HG03457 (cell line): ENCODE results near the gene HIPK3.
"Not testable (repeated sequence)": the region's sequence is repeated elsewhere in the genome, so short reads cannot be mapped to it uniquely, and the experiment has no call there.

ENCODE experiments used
- ATAC-seq: cut with Tn5 transposase; IDR thresholded peaks from one replicate; pipeline ENCODE4 v1.9.1; 2021; ENCODE audit warnings: moderate number of reproducible peaks; ENCODE audit not compliant: unreplicated experiment

The HIPK3 gene

GRCh38 chr11:33347490-33348125, 90.4 kb downstream of the HIPK3 start:
- peak; percentile 97 for ATAC-seq

GRCh38 chr11:33350287-33350686, 93.1 kb downstream of the HIPK3 start:
- ATAC-seq, result no peak

GRCh38 chr11:33358150-33358831, 101.1 kb downstream of the HIPK3 start:
- ATAC-seq, result no peak

DNA sequence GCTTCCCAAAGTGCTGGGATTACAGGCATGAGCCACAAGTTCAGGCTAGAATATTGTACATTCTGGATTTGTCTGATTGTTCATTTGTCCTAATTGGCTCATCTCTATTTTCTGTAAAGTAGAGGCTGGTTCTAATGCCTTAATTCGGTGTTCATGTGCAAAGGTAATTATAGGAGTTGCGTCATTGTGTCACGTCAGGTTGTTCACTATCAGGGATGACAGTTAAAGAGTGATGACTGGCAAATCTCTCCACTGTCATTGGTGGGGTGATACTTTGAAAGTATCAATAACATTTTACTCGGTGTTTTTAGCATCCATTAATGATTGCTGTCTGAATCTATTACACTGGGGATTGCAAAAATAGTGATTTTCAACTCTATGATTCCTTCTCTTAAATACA, 103.5 kb downstream of the HIPK3 start:
- ATAC-seq, result no peak

DNA sequence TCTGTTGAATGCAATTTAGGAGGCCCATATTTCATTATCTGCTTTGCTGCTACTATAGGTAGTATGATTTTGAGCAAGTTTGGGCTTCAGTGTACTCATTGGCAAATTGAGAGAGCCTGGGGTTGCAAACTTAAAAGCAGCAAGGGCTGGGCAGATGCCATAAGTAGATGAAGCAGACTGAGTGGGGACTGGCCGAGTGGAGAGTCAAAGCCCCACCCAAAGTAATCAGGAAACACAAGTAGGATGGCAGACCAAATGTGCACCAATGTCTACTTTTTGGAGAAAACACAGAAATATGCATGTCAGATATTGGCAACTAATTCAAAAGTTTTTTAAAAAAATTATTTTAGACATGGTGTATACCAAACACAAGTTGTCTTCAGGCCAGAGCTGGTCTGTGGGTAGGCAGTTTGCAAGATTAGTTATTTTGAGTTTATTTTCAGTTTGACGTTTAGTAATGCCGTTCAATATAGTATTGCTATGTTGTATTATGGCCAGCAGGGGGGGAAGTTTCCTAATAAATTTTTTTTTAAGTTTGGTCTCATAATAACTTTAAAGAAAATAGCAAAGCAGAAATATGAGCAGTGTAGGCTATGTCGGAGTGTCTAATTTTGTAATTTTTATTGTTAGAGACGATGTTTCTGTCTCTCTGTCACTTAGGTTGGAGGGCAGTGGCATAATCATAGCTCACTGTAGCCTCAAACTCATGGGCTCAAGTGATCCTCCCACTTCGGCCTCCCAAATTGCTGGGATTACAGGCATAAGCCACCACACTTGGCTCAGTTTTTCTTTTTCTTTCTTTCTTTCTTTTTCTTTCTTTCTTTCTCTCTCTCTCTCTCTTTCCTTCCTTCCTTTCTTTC, 105.1 kb downstream of the HIPK3 start:
- ATAC-seq, result no peak

DNA sequence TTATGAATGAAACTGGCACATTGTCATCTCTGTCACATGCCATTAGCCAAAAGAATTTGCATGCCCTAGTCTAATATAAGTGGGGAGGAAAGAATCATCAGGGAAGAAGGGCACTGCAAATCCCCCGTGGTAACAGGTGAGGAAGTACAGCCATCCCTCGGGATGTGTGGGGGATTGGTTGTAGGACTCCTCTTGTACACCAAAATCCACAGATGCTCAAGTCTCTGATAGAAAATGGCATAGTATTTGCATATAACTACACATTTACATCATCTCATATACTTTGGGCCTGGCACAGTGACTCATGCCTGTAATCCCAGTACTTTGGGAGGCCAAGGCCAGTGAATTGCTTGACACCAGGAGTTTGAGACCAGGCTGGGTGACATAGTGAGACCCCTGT, 109.7 kb downstream of the HIPK3 start:
- no peak for ATAC-seq

- ATAC-seq, result not testable (repeated sequence)
Observed at GRCh38 chr11:33368475-33368874, 111.3 kb downstream of the HIPK3 start.

- ATAC-seq, result no peak
Observed at GRCh38 chr11:33368931-33369330, 111.8 kb downstream of the HIPK3 start.

GRCh38 chr11:33373636-33374035, 116.5 kb downstream of the HIPK3 start:
- ATAC-seq, result no peak

DNA sequence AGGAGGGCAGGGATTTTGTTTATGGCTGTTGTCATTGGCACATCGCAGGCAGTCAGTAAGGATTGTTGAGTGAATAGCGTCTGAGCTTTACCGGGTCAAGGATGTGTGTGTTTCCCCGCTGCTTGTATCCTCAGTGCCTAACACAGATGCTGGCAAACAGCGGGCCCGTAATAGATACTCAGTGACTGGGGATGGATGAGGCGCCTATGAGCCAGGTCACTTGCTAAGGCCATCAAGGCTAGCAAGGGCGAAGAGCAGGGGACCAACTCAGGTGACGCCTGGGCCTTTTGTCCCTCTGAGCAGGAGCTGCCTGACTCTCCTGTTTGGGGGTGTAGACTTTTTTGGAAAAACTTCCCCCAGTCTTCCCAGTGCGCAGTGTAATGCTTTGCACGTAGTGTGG, 118.1 kb downstream of the HIPK3 start:
- no peak for ATAC-seq

- no peak for ATAC-seq
Observed at GRCh38 chr11:33375688-33376311, 118.6 kb downstream of the HIPK3 start, which contains the start of gene KIAA1549L. KIAA1549L (plus strand) TSS chr11:33376108.

- no peak for ATAC-seq
Observed at GRCh38 chr11:33376331-33377310, 119.4 kb downstream of the HIPK3 start.

- ATAC-seq, result no peak
Observed at GRCh38 chr11:33377412-33378370, 120.5 kb downstream of the HIPK3 start.

DNA sequence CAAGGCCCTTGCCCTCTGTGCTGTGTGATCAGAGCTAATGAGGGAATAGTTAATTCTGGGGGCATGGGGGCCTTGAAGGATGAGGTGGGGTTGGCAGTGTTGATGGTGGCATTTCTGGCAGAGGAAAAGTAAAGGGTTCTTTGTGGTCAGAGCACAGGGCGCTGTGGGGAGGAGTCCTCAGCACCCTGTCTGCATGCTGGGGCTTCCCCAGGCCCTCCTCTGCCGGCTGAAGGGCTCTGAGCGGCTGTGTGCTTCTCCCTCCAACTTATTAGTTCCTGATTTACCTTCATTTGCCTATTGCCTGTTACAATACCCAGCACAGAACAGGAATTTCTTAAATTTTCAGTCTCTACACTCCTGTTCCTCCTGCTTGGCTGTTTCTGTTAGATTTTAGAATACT, 122.8 kb downstream of the HIPK3 start:
- no peak for ATAC-seq

- no peak for ATAC-seq
Observed at GRCh38 chr11:33383075-33383919, 126.1 kb downstream of the HIPK3 start.

DNA sequence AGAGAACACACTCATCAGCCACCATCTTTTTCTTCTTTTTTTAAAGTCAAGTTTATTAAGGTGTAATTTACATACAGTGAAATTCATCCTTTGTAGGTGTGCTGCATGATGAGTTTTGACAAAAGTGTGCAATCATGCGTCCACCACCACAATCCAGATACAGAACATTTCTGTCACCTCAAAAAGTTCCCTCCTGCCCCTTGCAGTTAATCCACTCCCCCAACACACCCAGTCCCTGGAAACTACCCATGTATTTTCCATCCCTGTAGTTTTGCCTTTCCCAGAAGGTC, 126.7 kb downstream of the HIPK3 start:
- no peak for ATAC-seq

GRCh38 chr11:33384220-33384619, 127.0 kb downstream of the HIPK3 start:
- ATAC-seq, result no peak

- no peak for ATAC-seq
Observed at GRCh38 chr11:33387581-33387980, 130.4 kb downstream of the HIPK3 start.
